Measurements from ENCODE around the gene ZFP69B.
"Not testable (repeated sequence)": the region's sequence is repeated elsewhere in the genome, so short reads cannot be mapped to it uniquely, and the experiment has no call there.

ZFP69B gene

GRCh38 chr1:40438391-40439015, 11.8 kb upstream of the ZFP69B start:
- DNase-seq = peak in 1 of 2 experiments; percentile 38

GRCh38 chr1:40439247-40439646, 11.0 kb upstream of the ZFP69B start:
- no peak for DNase-seq

- peak; percentile 69 to 79 for DNase-seq
These were observed 390 bp downstream of the ZFP69B start for GRCh38 chr1:40450495-40451237.

- no peak for DNase-seq
These were observed 936 bp downstream of the ZFP69B start for GRCh38 chr1:40451238-40451585.

- DNase-seq = no peak
These were observed 4.6 kb downstream of the ZFP69B start for GRCh38 chr1:40454873-40455272.

GRCh38 chr1:40462956-40463590, 12.8 kb downstream of the ZFP69B start:
- no peak for DNase-seq

- DNase-seq = no peak
These were observed 19.1 kb downstream of the ZFP69B start for GRCh38 chr1:40469327-40469726.

GRCh38 chr1:40475268-40475667, 25.0 kb downstream of the ZFP69B start:
- DNase-seq = no peak

- DNase-seq = peak; percentile 49 to 78
These were observed 26.8 kb downstream of the ZFP69B start, which contains the start of gene ZFP69 for GRCh38 chr1:40476924-40477677. Gene ZFP69, plus strand, starts transcription at chr1:40477290. Its CDS starts 2,072 bp downstream, at chr1:40479362.

GRCh38 chr1:40477678-40478053, 27.4 kb downstream of the ZFP69B start:
- DNase-seq = peak in 1 of 2 experiments; percentile 32

GRCh38 chr1:40478276-40478675, 28.0 kb downstream of the ZFP69B start:
- DNase-seq = no peak

- DNase-seq = no peak
These were observed 28.9 kb downstream of the ZFP69B start for GRCh38 chr1:40479156-40479555.

- DNase-seq = no peak
These were observed 45.1 kb downstream of the ZFP69B start for GRCh38 chr1:40495315-40495903.

GRCh38 chr1:40502651-40503050, 52.4 kb downstream of the ZFP69B start:
- DNase-seq = not testable (repeated sequence)

GRCh38 chr1:40507973-40508372, 57.7 kb downstream of the ZFP69B start:
- DNase-seq = no peak

- DNase-seq = peak; percentile 66 to 71
These were observed 58.4 kb downstream of the ZFP69B start, which contains the start of gene EXO5 for GRCh38 chr1:40508375-40509341. Gene EXO5, plus strand, starts transcription at chr1:40508767. Its CDS starts 5,778 bp downstream, at chr1:40514545.
